PC-3 (cell line): ENCODE measurements around the gene NPLOC4. TPM values are rescaled to one million over a fixed set of nuclear protein-coding genes. Genes with fewer than 3 reads are reported as not detected.

Experiments used
- ATAC-seq: fragments of 200-7000 bp; cut with Tn5 transposase; 2 replicates; pipeline ENCODE4 v1.9.1; 2020; ENCODE audit warnings: mild to moderate bottlenecking, moderate library complexity
- BruUV-seq: library from RNA; stranded (reverse); fragments of 400-500 nt; replicated peaks from 2 replicates; lab custom pipeline; 2021; lab: Mats Ljungman, UMichigan
- CTCF ChIA-PET: fragments of 300-600 bp; sonication (Branson Sonifier 250); formaldehyde crosslinking; loops from one replicate; lab custom pipeline; 2022; ENCODE audit warnings: antibody characterized with exemption; lab: Charles Lee
- POLR2A ChIA-PET: fragments of 300-600 bp; sonication (Branson Sonifier 250); formaldehyde crosslinking; loops from one replicate; lab custom pipeline; 2022; ENCODE audit warnings: antibody characterized with exemption; ENCODE audit not compliant: unreplicated experiment; lab: Charles Lee
- DNase-seq: peaks from one replicate; pipeline ENCODE4 v3.0.0-alpha.2; 2015
- H2AFZ ChIP-seq: fragments of 300-600 bp; sonication (generic); 2 replicates; pipeline ENCODE4 v1.6.0; 2016; ENCODE audit warnings: antibody characterized with exemption, low read length
- H3F3A ChIP-seq: fragments of 300-600 bp; sonication (generic); one replicate; pipeline ENCODE4 v1.6.0; 2017; ENCODE audit warnings: antibody characterized with exemption, low read length, control low read depth, mild to moderate bottlenecking; ENCODE audit not compliant: unreplicated experiment
- H3K27ac ChIP-seq: fragments of 300-600 bp; sonication (generic); 2 replicates; pipeline ENCODE4 v1.5.1; 2016; ENCODE audit warnings: mild to moderate bottlenecking, low read length
- H3K27me3 ChIP-seq: fragments of 300-600 bp; sonication (generic); 2 replicates; pipeline ENCODE4 v1.6.1; 2016; ENCODE audit warnings: low read length, mixed read lengths
- H3K36me3 ChIP-seq: fragments of 300-600 bp; sonication (generic); 2 replicates; pipeline ENCODE4 v1.6.1; 2016; ENCODE audit warnings: low read depth, mixed run types, low read length, mixed read lengths
- H3K4me1 ChIP-seq: fragments of 300-600 bp; sonication (generic); 2 replicates; pipeline ENCODE4 v1.5.1; 2016; ENCODE audit warnings: low read length; ENCODE audit not compliant: insufficient read depth
- H3K4me2 ChIP-seq: fragments of 300-600 bp; sonication (generic); 2 replicates; pipeline ENCODE4 v1.6.0; 2016; ENCODE audit warnings: low read length
- H3K4me3 ChIP-seq: fragments of 300-600 bp; sonication (generic); 2 replicates; pipeline ENCODE4 v1.5.1; 2016; ENCODE audit warnings: mild to moderate bottlenecking, low read length, mixed read lengths
- H3K79me2 ChIP-seq: fragments of 300-600 bp; sonication (generic); 2 replicates; pipeline ENCODE4 v1.6.1; 2017; ENCODE audit warnings: low read length, mixed read lengths
- H3K9ac ChIP-seq: fragments of 300-600 bp; sonication (generic); 2 replicates; pipeline ENCODE4 v1.6.0; 2016; ENCODE audit warnings: mild to moderate bottlenecking, low read length
- H3K9me2 ChIP-seq: fragments of 300-600 bp; sonication (generic); replicated peaks from 2 replicates; pipeline ENCODE4 v1.6.1; 2016; ENCODE audit warnings: mixed run types, low read length, mixed read lengths
- H3K9me3 ChIP-seq: fragments of 300-600 bp; sonication (generic); 2 replicates; pipeline ENCODE4 v1.6.1; 2016; ENCODE audit warnings: low read length, mixed read lengths
- H4K20me1 ChIP-seq: fragments of 300-600 bp; sonication (generic); 2 replicates; pipeline ENCODE4 v1.6.1; 2016; ENCODE audit warnings: low read length, mixed read lengths
- CTCF ChIP-seq: fragments of 300-600 bp; sonication (generic); conservative IDR thresholded peaks from 2 replicates; pipeline ENCODE4 v1.5.1; 2017; ENCODE audit warnings: antibody characterized with exemption, low read depth, mild to moderate bottlenecking, low read length
- EZH2 ChIP-seq: fragments of 300-600 bp; sonication (generic); IDR thresholded peaks from one replicate; pipeline ENCODE4 v1.6.1; 2017; ENCODE audit warnings: antibody characterized with exemption, mild to moderate bottlenecking, low read length; ENCODE audit not compliant: unreplicated experiment
- EZH2phosphoT487 ChIP-seq: fragments of 300-600 bp; sonication (generic); IDR thresholded peaks from 2 replicates; pipeline ENCODE4 v1.6.1; 2018; ENCODE audit warnings: mild to moderate bottlenecking, antibody characterized with exemption, low read length, borderline replicate concordance
- intact Hi-C: fragments of 100-400 bp; cut with micrococcal nuclease; formaldehyde crosslinking; loops from 2 replicates; pipeline ENCODE4 v1.9.0; 2023
- total RNA-seq: library from RNA; depleted of rRNA; stranded (reverse); fragments of >200 nt; gene quantifications from 2 replicates; pipeline ENCODE4 v1.2.3, GENCODE V29; 2014; rRNA removed

The NPLOC4 gene
- total RNA-seq, 1 experiment from 2014 or later = 109 TPM

GRCh38 chr17:81508639-81509206 is 128.2 kb downstream of the NPLOC4 start:
- Histone ChIP-seq H3F3A (peaks cover 22% of the 10 kb centered on the region), H3K4me3 (peak overlapping the region; percentile 99), H3K79me2 (peaks cover 46% of the 10 kb centered on the region), H3K9me2 (no peaks in the 10 kb centered on the region), H3K4me1 (peaks cover 14% of the 10 kb centered on the region), H2AFZ (no peak overlapping the region), H3K27me3 (no peaks in the 10 kb centered on the region), H3K4me2 (peak overlapping the region; percentile 88), H3K36me3 (peaks cover 29% of the 10 kb centered on the region), H3K9ac (no peak overlapping the region), H3K9me3 (no peaks in the 10 kb centered on the region), H3K27ac (no peak overlapping the region), H4K20me1 (peaks cover 39% of the 10 kb centered on the region)
- DNase-seq = peak; percentile 42
- intact Hi-C loops = no loop called here
- TF ChIP-seq CTCF = no peak
- TF ChIP-seq EZH2phosphoT487 = no peak
- no peak for TF ChIP-seq EZH2
- no TSS peak for BruUV-seq
- ChIA-PET POLR2A (interaction anchor here (0.8 kb wide), 1 partner anchor 64 kb away, joined by 8 read pairs; no protein-coding TSS in a partner anchor), CTCF (interaction anchor here (0.7 to 0.9 kb wide), 2 partner anchors 24 to 111 kb away, joined by 3 to 5 read pairs; no protein-coding TSS in a partner anchor)
- peak; percentile 1; the same call in 1 of the 2 replicates for ATAC-seq

Other genes with a start within 250 kb of the NPLOC4 start
- gene BAHCC1, start 241.7 kb downstream of the NPLOC4 start, total RNA-seq = 9.9 and 16.9 TPM in 2 replicates
- gene ACTG1, start 124.3 kb downstream of the NPLOC4 start, total RNA-seq = 4,503 and 4,798 TPM in 2 replicates
- 0.87 and 2.4 TPM in 2 replicates for gene FSCN2, start 108.7 kb downstream of the NPLOC4 start, total RNA-seq
- gene FAAP100, start 84.8 kb downstream of the NPLOC4 start, total RNA-seq = 23.3 and 34.6 TPM in 2 replicates
- gene TSPAN10, start 84 bp upstream of the NPLOC4 start, total RNA-seq = 3.5 and 3.9 TPM in 2 replicates
- gene PDE6G, start 19.4 kb upstream of the NPLOC4 start, total RNA-seq = 3.0 TPM in 1 of 2 replicates, not detected in the other
- gene OXLD1, start 29.5 kb upstream of the NPLOC4 start, total RNA-seq = 46.7 and 68.9 TPM in 2 replicates
- gene CCDC137, start 29.6 kb upstream of the NPLOC4 start, total RNA-seq = 49.9 and 71.0 TPM in 2 replicates
- 52.6 and 68.8 TPM in 2 replicates for gene ARL16, start 46.7 kb upstream of the NPLOC4 start, total RNA-seq
- 177 and 194 TPM in 2 replicates for gene HGS, start 46.9 kb upstream of the NPLOC4 start, total RNA-seq
- 100 and 108 TPM in 2 replicates for gene MRPL12, start 66.3 kb upstream of the NPLOC4 start, total RNA-seq
- 113 and 117 TPM in 2 replicates for gene SLC25A10, start 75.2 kb upstream of the NPLOC4 start, total RNA-seq
- 0.11 TPM in 1 of 2 replicates, not detected in the other for gene GCGR, start 167.0 kb upstream of the NPLOC4 start, total RNA-seq
- 73.4 and 90.9 TPM in 2 replicates for gene MCRIP1, start 196.2 kb upstream of the NPLOC4 start, total RNA-seq
- gene PPP1R27, start 197.9 kb upstream of the NPLOC4 start, total RNA-seq = not detected in 2 replicates
- gene P4HB, start 223.4 kb upstream of the NPLOC4 start, total RNA-seq = 969 and 1,089 TPM in 2 replicates
- 201 and 261 TPM in 2 replicates for gene ARHGDIA, start 234.2 kb upstream of the NPLOC4 start, total RNA-seq